Endothelial cell of umbilical vein (primary cell): ENCODE data around the gene SH3BGRL3. TPM values are rescaled to one million over a fixed set of nuclear protein-coding genes. Genes with fewer than 3 reads are reported as not detected.

ENCODE experiments used
- BruUV-seq: library from RNA; stranded (reverse); fragments of 400-500 nt; replicated peaks from 2 replicates; lab custom pipeline; 2021; lab: Mats Ljungman, UMichigan
- CTCF ChIA-PET: fragments of 300-600, 350-600 bp; sonication (Branson Sonifier 250); formaldehyde crosslinking; loops from one replicate; lab custom pipeline; 2021; ENCODE audit warnings: antibody characterized with exemption, inconsistent platforms; lab: Charles Lee
- POLR2A ChIA-PET: fragments of 300-600, 350-600 bp; sonication (Branson Sonifier 250); formaldehyde crosslinking; loops from one replicate; lab custom pipeline; 2021; ENCODE audit warnings: antibody characterized with exemption, inconsistent platforms; lab: Charles Lee
- DNase-seq: peaks from one replicate; pipeline ENCODE4 v3.0.0-alpha.2; 2011; ENCODE audit warnings: low read depth, low spot score
- FAIRE-seq: peaks from 2 replicates; lab custom pipeline; 2011; peaks lifted over from hg19 to GRCh38; lab: Jason Lieb, UNC
- H2AFZ ChIP-seq: 2 replicates; pipeline ENCODE4 v1.6.0; 2012; ENCODE audit warnings: low read depth, low read length, control low read depth, inconsistent platforms
- H3K27ac ChIP-seq: 2 replicates; pipeline ENCODE4 v1.5.1; 2011; ENCODE audit warnings: low read depth, mild to moderate bottlenecking, control low read depth, low read length, moderate library complexity; ENCODE audit not compliant: insufficient read depth
- H3K27me3 ChIP-seq, 2 experiments: 2 replicates each; pipeline versions ENCODE4 v1.6.0 to v1.6.1; 2011; ENCODE audit warnings: low read length in 2 of 2, mixed read lengths in 1 of 2; ENCODE audit not compliant: control insufficient read depth in 2 of 2, insufficient read depth in 2 of 2
- H3K36me3 ChIP-seq, 2 experiments: 2 replicates in 1 of 2; 3 replicates in 1 of 2; pipeline ENCODE4 v1.5.1; 2011; ENCODE audit warnings: low read length in 2 of 2, mild to moderate bottlenecking in 1 of 2, moderate library complexity in 1 of 2; ENCODE audit not compliant: control insufficient read depth in 2 of 2, insufficient read depth in 2 of 2; ENCODE audit errors: extremely low read depth in 1 of 2
- H3K4me1 ChIP-seq: 3 replicates; pipeline ENCODE4 v1.5.1; 2011; ENCODE audit warnings: mild to moderate bottlenecking, low read length; ENCODE audit not compliant: control insufficient read depth, insufficient read depth; ENCODE audit errors: extremely low read depth
- H3K4me2 ChIP-seq: 2 replicates; pipeline ENCODE4 v1.6.1; 2011; ENCODE audit warnings: low read length, control low read depth, mixed read lengths; ENCODE audit not compliant: insufficient read depth
- H3K4me3 ChIP-seq, 3 experiments: fragments of 200-600 bp in 1 of 3; sonication (generic), shearing (Covaris generic) in 1 of 3; replicated peaks in 1 of 3; 2 replicates each; pipeline ENCODE4 v1.5.1; 2011 to 2016; ENCODE audit warnings: control low read depth in 3 of 3, low read length in 3 of 3, mild to moderate bottlenecking in 2 of 3, inconsistent platforms in 1 of 3, low read depth in 1 of 3, moderate library complexity in 1 of 3; ENCODE audit not compliant: insufficient read depth in 1 of 3
- H3K79me2 ChIP-seq: 2 replicates; pipeline ENCODE4 v1.6.0; 2012; ENCODE audit warnings: low read length, inconsistent platforms; ENCODE audit not compliant: control insufficient read depth, insufficient read depth
- H3K9ac ChIP-seq: replicated peaks from 2 replicates; pipeline ENCODE3; 2011; ENCODE audit warnings: low read length, control low read depth; ENCODE audit not compliant: insufficient read depth; ENCODE audit errors: extremely low read depth
- H3K9me1 ChIP-seq: replicated peaks from 3 replicates; pipeline ENCODE4 v1.6.0; 2011; ENCODE audit warnings: mild to moderate bottlenecking, low read length; ENCODE audit not compliant: control insufficient read depth, insufficient read depth; ENCODE audit errors: extremely low read depth
- H3K9me3 ChIP-seq: replicated peaks from 2 replicates; pipeline ENCODE4 v1.5.1; 2012; ENCODE audit warnings: low read length, inconsistent platforms; ENCODE audit not compliant: control insufficient read depth, insufficient read depth
- H4K20me1 ChIP-seq: replicated peaks from 2 replicates; pipeline ENCODE3; 2011; ENCODE audit warnings: mild to moderate bottlenecking, low read length; ENCODE audit not compliant: control insufficient read depth, insufficient read depth; ENCODE audit errors: extremely low read depth
- CTCF ChIP-seq, 2 donors: IDR thresholded peaks; 1 replicate in 1 of 2; 2 replicates in 1 of 2; pipeline ENCODE4 v1.5.1; 2011; ENCODE audit warnings: low read length in 2 of 2, mild to moderate bottlenecking in 2 of 2, moderate library complexity in 2 of 2, control low read depth in 1 of 2, inconsistent platforms in 1 of 2, low read depth in 1 of 2; ENCODE audit not compliant: insufficient read depth in 1 of 2; ENCODE audit errors: extremely low read depth in 1 of 2
- FOS ChIP-seq: IDR thresholded peaks from 2 replicates; pipeline ENCODE4 v1.6.1; 2011; ENCODE audit warnings: mild to moderate bottlenecking, low read length, moderate library complexity, borderline replicate concordance; ENCODE audit not compliant: insufficient read depth
- GATA2 ChIP-seq: IDR thresholded peaks from 2 replicates; pipeline ENCODE4 v1.7.0; 2011; ENCODE audit warnings: low read depth, mild to moderate bottlenecking, moderate library complexity, mixed read lengths, low read length; ENCODE audit not compliant: insufficient read length, insufficient read depth
- POLR2A ChIP-seq: IDR thresholded peaks from 2 replicates; pipeline ENCODE4 v1.6.1; 2012; ENCODE audit warnings: low read depth, mild to moderate bottlenecking, control low read depth, low read length
- dilution Hi-C: fragments of 300-500 bp; cut with MboI; formaldehyde crosslinking; loops from one replicate; pipeline ENCODE4 v1.15.0; 2019; ENCODE audit warnings: low sequenced_read_pairs; ENCODE audit not compliant: extremely low pct_ligation_motif_present
- intact Hi-C: fragments of 100-400 bp; cut with micrococcal nuclease; formaldehyde crosslinking; loops from one replicate; pipeline ENCODE4 v1.10.0; 2022
- polyA plus RNA-seq, 4 experiments: library from polyadenylated mRNA; depleted of rRNA in 3 of 4; stranded (reverse) in 3 of 4; unstranded in 1 of 4; fragments of >200 nt; gene quantifications; 2 replicates each; pipeline versions ENCODE4 v1.2.1 to v1.2.3, GENCODE V29; 2011 to 2012; ENCODE audit warnings: missing spikeins in 1 of 4
- total RNA-seq: library from RNA; stranded (reverse); gene quantifications from 2 replicates; pipeline ENCODE4 v1.2.3, GENCODE V29; 2021

Gene SH3BGRL3
- total and polyA plus RNA-seq, 2 donors (not counting 3 experiments of a cell fraction or from before 2014, with no cell fraction given) = 233 to 344 TPM

- CTCF ChIA-PET = interaction anchor here (0.5 to 3.7 kb wide), 39 partner anchors 8 to 380 kb away, joined by 3 to 44 read pairs (median 6); partner anchors contain the start of genes C1orf232, CATSPER4, DHDDS and PAFAH2
- intact Hi-C loops (loop anchor here (1.0 to 2.0 kb wide), 4 partner anchors 43 to 199 kb away; partner anchors contain the start of gene ZNF593), dilution Hi-C loops (no loop called here)
- peak within 1 kb of the TSS; percentile 66 for H3K9ac ChIP-seq
- H3K4me1 ChIP-seq = peaks cover 12% of the 10 kb centered on the region
- TSS peak; percentile 56 for BruUV-seq
- peak within 1 kb of the TSS; percentile 35 to 78 (median 65) for H3K4me3 ChIP-seq
- H3K36me3 ChIP-seq = no peaks in the 10 kb centered on the region
- peak within 1 kb of the TSS; percentile 9 for H3K27ac ChIP-seq
- POLR2A ChIA-PET = interaction anchor here (0.6 to 1.0 kb wide), 4 partner anchors 52 to 987 kb away, joined by 3 read pairs; partner anchors contain the start of gene RSRP1
- H2AFZ ChIP-seq = peak within 1 kb of the TSS; percentile 96
- H3K27me3 ChIP-seq = no peaks in the 10 kb centered on the region
- peak; percentile 93 for FAIRE-seq
- no peaks in the 10 kb centered on the region for H3K9me3 ChIP-seq
- H3K4me2 ChIP-seq = peak within 1 kb of the TSS; percentile 77
- H3K79me2 ChIP-seq = peaks cover 42% of the 10 kb centered on the region
- TF ChIP-seq GATA2 = no peak
- TF ChIP-seq POLR2A = peak; percentile 81
- TF ChIP-seq FOS = no peak
- peak; percentile 87 to 92 for TF ChIP-seq CTCF (IDR thresholded peaks at IDR 0.05; ENCODE audit: extremely low read depth in 1 of 2, insufficient read depth in 1 of 2, low read depth in 1 of 2, low read length in 2 of 2)
- H3K9me1 ChIP-seq = no peaks in the 10 kb centered on the region
- DNase-seq = peak; percentile 98
- H4K20me1 ChIP-seq = no peaks in the 10 kb centered on the region
Observed at GRCh38 chr1:26233903-26234643, 45.8 kb upstream of the SH3BGRL3 start, which contains the start of gene CEP85. CEP85 (plus strand) TSS chr1:26234200; CDS start chr1:26239784, 5,584 bp downstream.
